Colonic mucosa (tissue), 4 donors: ENCODE measurements around the gene CORO2A. TPM values are rescaled to one million over a fixed set of nuclear protein-coding genes. Genes with fewer than 3 reads are reported as not detected.

Source experiments
- DNase-seq: peaks from one replicate; pipeline ENCODE4 v3.0.0-alpha.2; 2020
- H3K27ac ChIP-seq: fragments of 200-600 bp; one replicate; pipeline ENCODE4 v1.8.0; 2021
- H3K27me3 ChIP-seq: fragments of 200-600 bp; one replicate; pipeline ENCODE4 v1.8.0; 2021
- H3K36me3 ChIP-seq: fragments of 200-600 bp; one replicate; pipeline ENCODE4 v1.8.0; 2021
- H3K4me1 ChIP-seq: fragments of 200-600 bp; one replicate; pipeline ENCODE4 v1.8.0; 2021; ENCODE audit warnings: mild to moderate bottlenecking
- H3K4me3 ChIP-seq: fragments of 200-600 bp; one replicate; pipeline ENCODE4 v1.8.0; 2021
- H3K9ac ChIP-seq, 2 donors: one replicate each; pipeline ENCODE4 v1.7.0; 2013; ENCODE audit warnings: control low read depth in 2 of 2, low read depth in 2 of 2, low read length in 2 of 2
- H3K9me3 ChIP-seq: fragments of 200-600 bp; one replicate; pipeline ENCODE4 v1.8.0; 2021
- CTCF ChIP-seq: fragments of 200-600 bp; IDR thresholded peaks from one replicate; pipeline ENCODE4 v1.8.0; 2022; ENCODE audit warnings: antibody characterized with exemption, mild to moderate bottlenecking
- intact Hi-C: fragments of 100-400 bp; cut with DNase I; formaldehyde crosslinking; loops from one replicate; pipeline ENCODE4 v1.14.1; 2022
- total RNA-seq, 2 donors: library from RNA; stranded (reverse); fragmentation: NEBNext Ultra II Directional in 1 of 2; extraction: Animal tissue kit (Norgen Biotek cat#: 25700) in 1 of 2; gene quantifications; one replicate each; pipeline ENCODE4 v1.2.1, GENCODE V29; 2021
- donor health status: healthy.
- donor health status: DM: no; HTN: no; CAD: no.
- donor health status: DM: no; HTN: no; CAD: no.

Gene CORO2A
- total RNA-seq, 2 donors from 2014 or later, result 53.8 to 68.1 TPM

DNA sequence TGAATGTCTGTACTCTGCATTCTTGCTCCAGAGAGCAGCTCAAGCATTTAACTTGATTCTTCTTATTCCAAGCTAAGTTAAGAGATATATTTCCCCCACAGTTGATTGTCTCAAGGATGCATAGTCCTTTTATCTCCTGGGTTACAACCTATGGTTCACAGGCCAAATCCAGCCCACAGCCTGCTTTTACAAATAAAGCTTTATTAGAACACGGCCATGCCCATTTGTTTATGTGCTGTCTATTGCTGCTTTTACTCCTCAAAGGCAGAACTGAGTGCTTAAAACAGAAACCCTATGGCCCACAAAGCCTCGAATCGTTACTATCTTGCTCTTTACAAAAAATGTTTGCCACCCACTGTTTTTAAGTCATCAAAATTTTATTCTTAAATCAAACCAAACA lies 37.2 kb upstream of the CORO2A start:
- Histone ChIP-seq H3K4me3 (no peak overlapping the region), H3K36me3 (peaks cover 6% of the 10 kb centered on the region), H3K27me3 (no peaks in the 10 kb centered on the region), H3K4me1 (peaks cover 4% of the 10 kb centered on the region), H3K27ac (peak overlapping the region; percentile 42), H3K9me3 (no peaks in the 10 kb centered on the region), H3K9ac (no peak overlapping the region)
- no peak for TF ChIP-seq CTCF
- intact Hi-C loops, result no loop called here
- DNase-seq, result no peak

DNA sequence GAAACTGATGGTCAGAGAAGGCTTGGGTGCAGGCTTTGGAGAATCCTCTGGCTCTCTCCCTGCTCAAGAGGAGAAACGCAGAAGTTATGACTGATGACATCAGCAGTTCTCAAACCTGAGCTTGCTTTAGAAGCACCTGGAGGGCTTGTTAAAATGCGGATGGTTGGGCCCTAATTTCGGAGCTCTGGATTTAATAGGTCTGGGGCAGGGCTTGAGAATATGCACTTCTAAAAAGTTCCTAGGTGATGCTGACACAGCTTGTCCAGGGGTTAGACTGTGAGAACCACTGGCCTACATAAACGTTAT lies 36.6 kb upstream of the CORO2A start:
- H3K27ac ChIP-seq, result no peak overlapping the region
- no peak for TF ChIP-seq CTCF
- peaks cover 4% of the 10 kb centered on the region for H3K4me1 ChIP-seq
- H3K36me3 ChIP-seq, result peaks cover 6% of the 10 kb centered on the region
- no peak overlapping the region for H3K9ac ChIP-seq
- H3K4me3 ChIP-seq, result no peak overlapping the region
- DNase-seq, result no peak
- intact Hi-C loops, result no loop called here
- no peaks in the 10 kb centered on the region for H3K27me3 ChIP-seq
- no peaks in the 10 kb centered on the region for H3K9me3 ChIP-seq

DNA sequence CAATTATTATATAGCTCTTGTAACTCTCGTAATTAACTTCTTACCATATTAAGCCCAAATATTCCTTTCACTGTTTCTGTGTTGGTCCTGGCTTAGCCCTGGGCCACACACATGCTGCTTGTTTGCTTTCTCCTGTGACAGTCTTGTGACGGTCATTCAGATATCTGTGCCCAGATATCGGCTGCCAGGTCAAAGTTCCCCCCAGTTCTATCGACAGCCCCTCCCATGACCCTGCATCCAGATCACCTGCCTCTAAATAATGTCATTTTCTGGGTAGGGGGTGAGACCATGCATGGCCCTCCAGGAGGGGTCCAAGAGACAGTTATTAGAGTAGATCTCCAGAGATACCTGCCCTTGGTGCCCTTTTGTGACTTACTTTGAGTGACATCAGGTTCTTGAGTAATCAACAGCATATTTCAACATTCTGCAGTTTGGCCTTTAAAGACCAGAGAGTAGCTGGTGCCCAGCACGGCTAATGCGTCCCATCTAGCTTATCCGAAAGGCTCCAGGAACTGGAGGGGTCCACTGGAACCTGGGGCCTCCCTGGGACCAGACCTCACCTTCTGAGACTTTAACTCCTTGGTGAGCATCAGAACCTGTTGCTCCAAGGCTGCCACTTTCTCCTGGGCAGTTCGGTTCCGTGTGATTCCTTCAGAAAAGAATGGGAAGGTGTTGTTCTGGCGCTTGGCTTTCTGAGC lies 36.1 kb upstream of the CORO2A start:
- no peak overlapping the region for H3K27ac ChIP-seq
- no peak overlapping the region for H3K4me3 ChIP-seq
- intact Hi-C loops, result no loop called here
- peaks cover 4% of the 10 kb centered on the region for H3K4me1 ChIP-seq
- peak overlapping the region in 1 of 2 donors; percentile 56 for H3K9ac ChIP-seq
- DNase-seq, result no peak
- TF ChIP-seq CTCF, result no peak
- H3K27me3 ChIP-seq, result no peaks in the 10 kb centered on the region
- no peaks in the 10 kb centered on the region for H3K9me3 ChIP-seq
- H3K36me3 ChIP-seq, result peaks cover 6% of the 10 kb centered on the region

DNA sequence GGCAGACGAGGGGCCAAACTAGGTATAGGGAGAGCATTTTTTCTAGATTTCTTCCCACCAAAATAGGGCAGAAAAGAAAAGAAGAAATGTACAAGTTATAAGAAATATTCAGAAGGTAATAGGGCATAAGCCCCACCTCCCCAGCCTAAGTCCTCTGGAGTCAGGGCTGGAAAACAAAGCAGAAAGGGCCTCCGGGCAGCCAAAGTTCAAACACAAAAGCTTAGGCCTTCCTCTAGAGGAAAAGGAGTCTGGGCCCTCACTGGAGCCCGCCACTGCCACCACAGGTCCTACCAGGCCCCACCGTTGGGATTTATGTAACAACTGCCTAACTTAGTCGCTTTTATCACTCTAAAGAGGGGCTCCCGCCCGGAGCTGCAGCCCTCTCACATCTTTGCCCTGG lies 35.4 kb upstream of the CORO2A start:
- intact Hi-C loops, result no loop called here
- no peak overlapping the region for H3K4me3 ChIP-seq
- H3K4me1 ChIP-seq, result peaks cover 4% of the 10 kb centered on the region
- no peaks in the 10 kb centered on the region for H3K27me3 ChIP-seq
- TF ChIP-seq CTCF, result no peak
- H3K27ac ChIP-seq, result no peak overlapping the region
- no peaks in the 10 kb centered on the region for H3K9me3 ChIP-seq
- no peak for DNase-seq
- no peak overlapping the region for H3K9ac ChIP-seq
- H3K36me3 ChIP-seq, result peaks cover 1% of the 10 kb centered on the region

GRCh38 chr9:98226957-98227356 lies 34.5 kb upstream of the CORO2A start:
- Histone ChIP-seq H3K36me3 (no peaks in the 10 kb centered on the region), H3K9ac (no peak overlapping the region), H3K9me3 (no peaks in the 10 kb centered on the region), H3K4me3 (no peak overlapping the region), H3K27me3 (no peaks in the 10 kb centered on the region), H3K4me1 (peaks cover 4% of the 10 kb centered on the region), H3K27ac (no peak overlapping the region)
- no peak for DNase-seq
- no peak for TF ChIP-seq CTCF
- intact Hi-C loops, result no loop called here
